IMR-90 (cell line): ENCODE results near the gene HMG20B. TPM values are rescaled to one million over a fixed set of nuclear protein-coding genes. Genes with fewer than 3 reads are reported as not detected.

Source experiments
- ATAC-seq: fragments of 200-7000 bp; cut with Tn5 transposase; 2 replicates; pipeline ENCODE4 v1.9.1; 2020; ENCODE audit warnings: low read depth, mild to moderate bottlenecking, moderate library complexity
- BruUV-seq: library from RNA; stranded (reverse); fragments of 400-500 nt; replicated peaks from 2 replicates; lab custom pipeline; 2021; lab: Mats Ljungman, UMichigan
- CTCF ChIA-PET: fragments of 300-600 bp; formaldehyde crosslinking; extraction: SDS; loops from one replicate; lab custom pipeline; 2021; ENCODE audit warnings: antibody characterized with exemption; lab: Yijun Ruan, JAX
- POLR2A ChIA-PET: fragments of 300-600 bp; sonication (Branson Sonifier 250); formaldehyde crosslinking; loops from one replicate; lab custom pipeline; 2022; ENCODE audit warnings: antibody characterized with exemption; ENCODE audit not compliant: unreplicated experiment; lab: Charles Lee
- DNase-seq: peaks from one replicate; pipeline ENCODE4 v3.0.0; 2013
- H2AFZ ChIP-seq: replicated peaks from 2 replicates; pipeline ENCODE3; 2013; ENCODE audit warnings: low read length, mild to moderate bottlenecking; ENCODE audit not compliant: poor library complexity
- H2AK5ac ChIP-seq: 2 replicates; pipeline ENCODE4 v1.6.1; 2013; ENCODE audit warnings: low read depth, low read length, inconsistent platforms
- H2AK9ac ChIP-seq: replicated peaks from 2 replicates; pipeline ENCODE3; 2013; ENCODE audit warnings: mild to moderate bottlenecking, low read depth, low read length, moderate library complexity; ENCODE audit not compliant: poor library complexity
- H2BK120ac ChIP-seq: 2 replicates; pipeline ENCODE4 v1.6.1; 2013; ENCODE audit warnings: low read depth, low read length, inconsistent platforms
- H2BK15ac ChIP-seq: 3 replicates; pipeline ENCODE4 v1.6.1; 2013; ENCODE audit warnings: low read depth, low read length, inconsistent platforms
- H2BK20ac ChIP-seq: 2 replicates; pipeline ENCODE4 v1.6.1; 2013; ENCODE audit warnings: low read depth, mild to moderate bottlenecking, inconsistent platforms, low read length, moderate library complexity
- H2BK5ac ChIP-seq: 2 replicates; pipeline ENCODE4 v1.6.1; 2013; ENCODE audit warnings: mild to moderate bottlenecking, low read depth, low read length, inconsistent platforms; ENCODE audit not compliant: poor library complexity, severe bottlenecking
- H3K14ac ChIP-seq: replicated peaks from 2 replicates; pipeline ENCODE4 v1.6.1; 2013; ENCODE audit warnings: low read depth, low read length, inconsistent platforms
- H3K18ac ChIP-seq: 2 replicates; pipeline ENCODE4 v1.6.1; 2013; ENCODE audit warnings: low read depth, low read length, control low read depth
- H3K23ac ChIP-seq: 2 replicates; pipeline ENCODE4 v1.6.1; 2013; ENCODE audit warnings: low read depth, low read length, inconsistent platforms
- H3K27ac ChIP-seq: 2 replicates; pipeline ENCODE4 v1.5.1; 2013; ENCODE audit warnings: mild to moderate bottlenecking, control low read depth, low read length; ENCODE audit not compliant: insufficient read depth
- H3K27me3 ChIP-seq: 2 replicates; pipeline ENCODE4 v1.6.1; 2013; ENCODE audit warnings: low read length; ENCODE audit not compliant: control insufficient read depth, insufficient read depth
- H3K36me3 ChIP-seq: 2 replicates; pipeline ENCODE4 v1.6.1; 2013; ENCODE audit warnings: low read length, mixed read lengths; ENCODE audit not compliant: control insufficient read depth, insufficient read depth
- H3K4ac ChIP-seq: 2 replicates; pipeline ENCODE4 v1.6.1; 2013; ENCODE audit warnings: low read depth, low read length, inconsistent platforms
- H3K4me1 ChIP-seq: 2 replicates; pipeline ENCODE4 v1.6.1; 2013; ENCODE audit warnings: low read length, mixed read lengths; ENCODE audit not compliant: control insufficient read depth, insufficient read depth
- H3K4me2 ChIP-seq: 2 replicates; pipeline ENCODE4 v1.6.1; 2013; ENCODE audit warnings: low read depth, mild to moderate bottlenecking, control low read depth, low read length, moderate library complexity
- H3K4me3 ChIP-seq: 2 replicates; pipeline ENCODE4 v1.5.1; 2013; ENCODE audit warnings: low read depth, mild to moderate bottlenecking, control low read depth, low read length, moderate library complexity; ENCODE audit not compliant: insufficient read depth
- H3K56ac ChIP-seq: 2 replicates; pipeline ENCODE4 v1.6.1; 2013; ENCODE audit warnings: low read length, inconsistent platforms; ENCODE audit not compliant: insufficient read depth; ENCODE audit errors: extremely low read depth
- H3K79me1 ChIP-seq, 2 experiments: 2 replicates each; pipeline ENCODE4 v1.6.1; 2013; ENCODE audit warnings: low read length in 2 of 2, inconsistent platforms in 1 of 2, low read depth in 1 of 2
- H3K9ac ChIP-seq: 2 replicates; pipeline ENCODE4 v1.6.1; 2013; ENCODE audit warnings: low read depth, low read length, control low read depth
- H3K9me1 ChIP-seq: 2 replicates; pipeline ENCODE4 v1.6.1; 2013; ENCODE audit warnings: low read length, inconsistent platforms; ENCODE audit not compliant: insufficient read depth
- H3K9me3 ChIP-seq: 2 replicates; pipeline ENCODE4 v1.6.1; 2013; ENCODE audit warnings: low read length; ENCODE audit not compliant: control insufficient read depth, insufficient read depth
- H4K20me1 ChIP-seq: 2 replicates; pipeline ENCODE4 v1.6.1; 2013; ENCODE audit warnings: low read length, inconsistent platforms; ENCODE audit not compliant: insufficient read depth
- H4K5ac ChIP-seq: 2 replicates; pipeline ENCODE4 v1.6.1; 2013; ENCODE audit warnings: mild to moderate bottlenecking, low read depth, low read length, control low read depth
- H4K8ac ChIP-seq, 2 experiments: 2 replicates each; pipeline ENCODE4 v1.6.1; 2013; ENCODE audit warnings: low read depth in 2 of 2, low read length in 2 of 2, control low read depth in 1 of 2, inconsistent platforms in 1 of 2
- H4K91ac ChIP-seq: 2 replicates; pipeline ENCODE4 v1.6.1; 2013; ENCODE audit warnings: low read depth, low read length, inconsistent platforms; ENCODE audit not compliant: insufficient read depth
- BHLHE40 ChIP-seq: fragments of 150-350 bp; IDR thresholded peaks from 2 replicates; pipeline ENCODE4 v1.6.1; 2016; ENCODE audit warnings: mild to moderate bottlenecking, low read depth, low read length
- FOS ChIP-seq: fragments of 150-350 bp; IDR thresholded peaks from 2 replicates; pipeline ENCODE4 v1.6.1; 2016; ENCODE audit warnings: low read depth, low read length
- MAZ ChIP-seq: IDR thresholded peaks from 2 replicates; pipeline ENCODE4 v1.6.1; 2012; ENCODE audit warnings: low read depth, mild to moderate bottlenecking, low read length, improper control_type of control experiment, moderate library complexity, borderline replicate concordance
- MXI1 ChIP-seq: IDR thresholded peaks from 2 replicates; pipeline ENCODE4 v1.6.1; 2012; ENCODE audit warnings: low read depth, mild to moderate bottlenecking, low read length, moderate library complexity, borderline replicate concordance
- NFE2L2 ChIP-seq: fragments of 150-350 bp; IDR thresholded peaks from 2 replicates; pipeline ENCODE4 v1.6.1; 2016; ENCODE audit warnings: low read depth, mild to moderate bottlenecking, low read length
- POLR2A ChIP-seq: IDR thresholded peaks from 2 replicates; pipeline ENCODE4 v1.6.1; 2012; ENCODE audit warnings: mild to moderate bottlenecking, low read depth, low read length
- RAD21 ChIP-seq: IDR thresholded peaks from 2 replicates; pipeline ENCODE4 v1.6.1; 2012; ENCODE audit warnings: low read length, improper control_type of control experiment
- RCOR1 ChIP-seq: IDR thresholded peaks from 2 replicates; pipeline ENCODE4 v1.6.1; 2012; ENCODE audit warnings: mild to moderate bottlenecking, low read length, improper control_type of control experiment; ENCODE audit not compliant: insufficient replicate concordance
- RFX5 ChIP-seq: IDR thresholded peaks from 2 replicates; pipeline ENCODE4 v1.8.0; 2012; ENCODE audit warnings: low read depth, mild to moderate bottlenecking, low read length, moderate library complexity
- SMC3 ChIP-seq: fragments of 150-350 bp; IDR thresholded peaks from 2 replicates; pipeline ENCODE4 v1.6.1; 2016; ENCODE audit warnings: low read depth, mild to moderate bottlenecking, antibody characterized with exemption, low read length, moderate library complexity
- WGBS, 2 experiments: methylation state at CpG; one replicate each; pipeline versions ENCODE4 v1.1.5 to v1.1.7; 2013; ENCODE audit warnings: missing lambda C conversion rate in 2 of 2; ENCODE audit not compliant: insufficient read length in 1 of 2; ENCODE audit errors: extremely low coverage in 2 of 2; 5-methylcytosine and 5-hydroxymethylcytosine counted together
- dilution Hi-C: fragments of 300-500 bp; cut with HindIII; formaldehyde crosslinking; loops from one replicate; pipeline ENCODE4 v1.14.3; 2018; ENCODE audit warnings: low sequenced_read_pairs; ENCODE audit not compliant: unreplicated experiment
- in situ Hi-C: fragments of 300-500 bp; cut with MboI; formaldehyde crosslinking; loops from 3 replicates; pipeline ENCODE4 v1.14.3; 2019; ENCODE audit warnings: low sequenced_read_pairs, inconsistent platforms, mixed read lengths
- intact Hi-C: fragments of 100-400 bp; cut with micrococcal nuclease; formaldehyde crosslinking; loops from 2 replicates; pipeline ENCODE4 v1.10.0; 2022
- polyA plus RNA-seq, 3 experiments: library from polyadenylated mRNA; depleted of rRNA; stranded (reverse); fragments of >200 nt; gene quantifications; 2 replicates each; pipeline ENCODE4 v1.2.3, GENCODE V29; 2012; ENCODE audit warnings: low replicate concordance in 1 of 3
- total RNA-seq: library from RNA; depleted of rRNA; stranded (reverse); fragments of >200 nt; gene quantifications from 2 replicates; pipeline ENCODE4 v1.2.3, GENCODE V29; 2012
- TF ChIP-seq, protein P1 (sequence below): conservative IDR thresholded peaks from 2 replicates; pipeline ENCODE4 v1.5.1; 2012; ENCODE audit warnings: mild to moderate bottlenecking, low read depth, low read length, improper control_type of control experiment

Gene HMG20B
- total and polyA plus RNA-seq, 2 of the 4 experiments (the other 2 are of a cell fraction) = 57.5 to 63.8 TPM

GRCh38 chr19:3532154-3532786 lies 40.5 kb upstream of the HMG20B start:
- Histone ChIP-seq H3K36me3 (peaks cover 69% of the 10 kb centered on the region), H3K79me1 (peaks cover 12 to 24% of the 10 kb centered on the region in 2 experiments), H3K4ac (no peak overlapping the region), H2BK20ac (no peak overlapping the region), H4K8ac (no peak overlapping the region), H3K9me3 (no peaks in the 10 kb centered on the region), H2AFZ (no peak overlapping the region), H4K20me1 (peaks cover 20% of the 10 kb centered on the region), H3K23ac (no peak overlapping the region), H2BK5ac (no peak overlapping the region), H2AK5ac (no peak overlapping the region), H2BK15ac (no peak overlapping the region), H3K4me2 (no peak overlapping the region), H3K9ac (no peak overlapping the region), H3K4me1 (no peaks in the 10 kb centered on the region), H3K9me1 (peaks cover 6% of the 10 kb centered on the region; the same call in 1 of the 2 replicates), H4K5ac (no peak overlapping the region), H3K27me3 (no peaks in the 10 kb centered on the region), H2BK120ac (no peak overlapping the region), H3K27ac (no peak overlapping the region), H2AK9ac (no peak overlapping the region), H3K4me3 (no peak overlapping the region), H3K18ac (no peak overlapping the region), H3K56ac (no peak overlapping the region), H3K14ac (no peak overlapping the region), H4K91ac (no peak overlapping the region)
- TF ChIP-seq POLR2A = no peak
- TF ChIP-seq, protein P1, sequence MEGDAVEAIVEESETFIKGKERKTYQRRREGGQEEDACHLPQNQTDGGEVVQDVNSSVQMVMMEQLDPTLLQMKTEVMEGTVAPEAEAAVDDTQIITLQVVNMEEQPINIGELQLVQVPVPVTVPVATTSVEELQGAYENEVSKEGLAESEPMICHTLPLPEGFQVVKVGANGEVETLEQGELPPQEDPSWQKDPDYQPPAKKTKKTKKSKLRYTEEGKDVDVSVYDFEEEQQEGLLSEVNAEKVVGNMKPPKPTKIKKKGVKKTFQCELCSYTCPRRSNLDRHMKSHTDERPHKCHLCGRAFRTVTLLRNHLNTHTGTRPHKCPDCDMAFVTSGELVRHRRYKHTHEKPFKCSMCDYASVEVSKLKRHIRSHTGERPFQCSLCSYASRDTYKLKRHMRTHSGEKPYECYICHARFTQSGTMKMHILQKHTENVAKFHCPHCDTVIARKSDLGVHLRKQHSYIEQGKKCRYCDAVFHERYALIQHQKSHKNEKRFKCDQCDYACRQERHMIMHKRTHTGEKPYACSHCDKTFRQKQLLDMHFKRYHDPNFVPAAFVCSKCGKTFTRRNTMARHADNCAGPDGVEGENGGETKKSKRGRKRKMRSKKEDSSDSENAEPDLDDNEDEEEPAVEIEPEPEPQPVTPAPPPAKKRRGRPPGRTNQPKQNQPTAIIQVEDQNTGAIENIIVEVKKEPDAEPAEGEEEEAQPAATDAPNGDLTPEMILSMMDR = no peak
- TF ChIP-seq RCOR1 = no peak
- TF ChIP-seq MXI1 = no peak
- TF ChIP-seq SMC3 = no peak
- TF ChIP-seq BHLHE40 = no peak
- TF ChIP-seq FOS = no peak
- no peak for TF ChIP-seq RAD21
- no peak for TF ChIP-seq RFX5
- TF ChIP-seq NFE2L2 = no peak
- TF ChIP-seq MAZ = no peak
- ChIA-PET CTCF (no interaction called here), POLR2A (no interaction called here)
- no peak for ATAC-seq
- DNase-seq = no peak
- dilution Hi-C loops (no loop called here), intact Hi-C loops (no loop called here), in situ Hi-C loops (no loop called here)
- WGBS, 2 experiments = 91% methylated on average over 23 of the region's 33 CpGs; no CpG with 5 or more reads in 1 of the 2 experiments
- no TSS peak for BruUV-seq
